Activated CD4-positive, alpha-beta memory T cell treated with anti-CD3 and anti-CD28 coated beads for 36 hours (primary cell): Measurements from ENCODE around the gene STK35. TPM values are rescaled to one million over a fixed set of nuclear protein-coding genes. Genes with fewer than 3 reads are reported as not detected.

Experiments used
- CTCF ChIA-PET: fragments of 350-600 bp; sonication (Branson Sonifier 250); formaldehyde crosslinking; loops from one replicate; lab custom pipeline; 2021; ENCODE audit warnings: antibody characterized with exemption, inconsistent platforms; lab: Charles Lee
- POLR2A ChIA-PET: fragments of 350-600 bp; sonication (Branson Sonifier 250); formaldehyde crosslinking; loops from one replicate; lab custom pipeline; 2021; ENCODE audit warnings: antibody characterized with exemption; lab: Charles Lee
- DNase-seq: peaks from one replicate; pipeline ENCODE4 v3.0.0-alpha.2; 2020
- H3K27ac Mint-ChIP-seq: one replicate; pipeline ENCODE4 v1.8.0; 2021; ENCODE audit warnings: mixed read lengths
- H3K27me3 Mint-ChIP-seq: one replicate; pipeline ENCODE4 v1.8.0; 2021; ENCODE audit warnings: mixed read lengths
- H3K36me3 Mint-ChIP-seq: one replicate; pipeline ENCODE4 v1.8.0; 2021; ENCODE audit warnings: mixed read lengths
- H3K4me1 Mint-ChIP-seq: one replicate; pipeline ENCODE4 v1.8.0; 2021; ENCODE audit warnings: low read depth, mixed read lengths
- H3K4me3 Mint-ChIP-seq: one replicate; pipeline ENCODE4 v1.8.0; 2021; ENCODE audit warnings: mild to moderate bottlenecking, mixed read lengths
- H3K9me3 Mint-ChIP-seq: one replicate; pipeline ENCODE4 v1.8.0; 2021; ENCODE audit warnings: mixed read lengths
- intact Hi-C: fragments of 100-400 bp; cut with micrococcal nuclease; formaldehyde crosslinking; loops from one replicate; pipeline ENCODE4 v1.15.1; 2023
- total RNA-seq, 2 experiments: library from RNA; stranded (reverse); gene quantifications; one replicate each; pipeline ENCODE4 v1.2.3, GENCODE V29; 2021

The STK35 gene
- total RNA-seq, 2 experiments from 2014 or later, result 18.0 to 18.1 TPM

- Mint-ChIP-seq H3K4me3 (no peak overlapping the region), H3K27me3 (no peaks in the 10 kb centered on the region), H3K27ac (no peak overlapping the region), H3K4me1 (peaks cover 3% of the 10 kb centered on the region), H3K36me3 (peaks cover 5% of the 10 kb centered on the region), H3K9me3 (no peaks in the 10 kb centered on the region)
- CTCF ChIA-PET, result no interaction called here
- no peak for DNase-seq
- POLR2A ChIA-PET, result no interaction called here
- intact Hi-C loops, result no loop called here
Observed at GRCh38 chr20:2139250-2139649, 37.6 kb downstream of the STK35 start.

- no peaks in the 10 kb centered on the region for H3K9me3 Mint-ChIP-seq
- no peak overlapping the region for H3K27ac Mint-ChIP-seq
- no peaks in the 10 kb centered on the region for H3K27me3 Mint-ChIP-seq
- no peak overlapping the region for H3K4me3 Mint-ChIP-seq
- DNase-seq, result no peak
- POLR2A ChIA-PET, result no interaction called here
- CTCF ChIA-PET, result no interaction called here
- intact Hi-C loops, result no loop called here
- H3K4me1 Mint-ChIP-seq, result peaks cover 3% of the 10 kb centered on the region
- H3K36me3 Mint-ChIP-seq, result peaks cover 5% of the 10 kb centered on the region
Observed at GRCh38 chr20:2139736-2140135, 38.1 kb downstream of the STK35 start.

GRCh38 chr20:2140561-2140960 lies 38.9 kb downstream of the STK35 start:
- no peaks in the 10 kb centered on the region for H3K9me3 Mint-ChIP-seq
- no peaks in the 10 kb centered on the region for H3K27me3 Mint-ChIP-seq
- H3K36me3 Mint-ChIP-seq, result peaks cover 7% of the 10 kb centered on the region
- POLR2A ChIA-PET, result no interaction called here
- no peak overlapping the region for H3K4me3 Mint-ChIP-seq
- intact Hi-C loops, result no loop called here
- H3K4me1 Mint-ChIP-seq, result peaks cover 3% of the 10 kb centered on the region
- DNase-seq, result no peak
- CTCF ChIA-PET, result no interaction called here
- H3K27ac Mint-ChIP-seq, result no peak overlapping the region

GRCh38 chr20:2141600-2142575 lies 40.3 kb downstream of the STK35 start:
- Mint-ChIP-seq H3K27ac (no peak overlapping the region), H3K4me1 (no peaks in the 10 kb centered on the region), H3K9me3 (no peaks in the 10 kb centered on the region), H3K4me3 (no peak overlapping the region), H3K27me3 (no peaks in the 10 kb centered on the region), H3K36me3 (peaks cover 7% of the 10 kb centered on the region)
- POLR2A ChIA-PET, result no interaction called here
- intact Hi-C loops, result no loop called here
- CTCF ChIA-PET, result interaction anchor here (0.5 to 1.3 kb wide), 2 partner anchors 31 to 305 kb away, joined by 3 to 7 read pairs; no protein-coding TSS in a partner anchor
- DNase-seq, result no peak

GRCh38 chr20:2142649-2143048 lies 41.0 kb downstream of the STK35 start:
- Mint-ChIP-seq H3K36me3 (peaks cover 7% of the 10 kb centered on the region), H3K4me1 (no peaks in the 10 kb centered on the region), H3K4me3 (no peak overlapping the region), H3K27me3 (no peaks in the 10 kb centered on the region), H3K27ac (no peak overlapping the region), H3K9me3 (no peaks in the 10 kb centered on the region)
- POLR2A ChIA-PET, result interaction anchor here (1.1 kb wide), 1 partner anchor 40 kb away, joined by 3 read pairs; no protein-coding TSS in a partner anchor
- CTCF ChIA-PET, result interaction anchor here (1.3 kb wide), 1 partner anchor 30 kb away, joined by 7 read pairs; no protein-coding TSS in a partner anchor
- intact Hi-C loops, result no loop called here
- no peak for DNase-seq

GRCh38 chr20:2143594-2143993 lies 42.0 kb downstream of the STK35 start:
- ChIA-PET CTCF (interaction anchor here (0.8 to 1.1 kb wide), 2 partner anchors 10 to 20 kb away, joined by 4 read pairs; no protein-coding TSS in a partner anchor), POLR2A (interaction anchor here (1.1 kb wide), 1 partner anchor 41 kb away, joined by 3 read pairs; no protein-coding TSS in a partner anchor)
- Mint-ChIP-seq H3K27ac (no peak overlapping the region), H3K4me1 (no peaks in the 10 kb centered on the region), H3K4me3 (no peak overlapping the region), H3K36me3 (peaks cover 10% of the 10 kb centered on the region), H3K27me3 (no peaks in the 10 kb centered on the region), H3K9me3 (no peaks in the 10 kb centered on the region)
- intact Hi-C loops, result no loop called here
- no peak for DNase-seq

- no peak for DNase-seq
- H3K4me3 Mint-ChIP-seq, result no peak overlapping the region
- ChIA-PET CTCF (interaction anchor here (1.1 kb wide), 1 partner anchor 51 kb away, joined by 3 read pairs; no protein-coding TSS in a partner anchor), POLR2A (no interaction called here)
- no peaks in the 10 kb centered on the region for H3K27me3 Mint-ChIP-seq
- H3K27ac Mint-ChIP-seq, result no peak overlapping the region
- intact Hi-C loops, result no loop called here
- no peaks in the 10 kb centered on the region for H3K9me3 Mint-ChIP-seq
- no peaks in the 10 kb centered on the region for H3K4me1 Mint-ChIP-seq
- H3K36me3 Mint-ChIP-seq, result peaks cover 12% of the 10 kb centered on the region
Observed at GRCh38 chr20:2144850-2145249, 43.2 kb downstream of the STK35 start.

GRCh38 chr20:2145376-2145775 lies 43.7 kb downstream of the STK35 start:
- Mint-ChIP-seq H3K4me3 (no peak overlapping the region), H3K27ac (no peak overlapping the region), H3K9me3 (no peaks in the 10 kb centered on the region), H3K27me3 (no peaks in the 10 kb centered on the region), H3K4me1 (no peaks in the 10 kb centered on the region), H3K36me3 (peaks cover 12% of the 10 kb centered on the region)
- ChIA-PET POLR2A (no interaction called here), CTCF (no interaction called here)
- intact Hi-C loops, result no loop called here
- no peak for DNase-seq

GRCh38 chr20:2146080-2146867 lies 44.6 kb downstream of the STK35 start:
- no peak overlapping the region for H3K27ac Mint-ChIP-seq
- H3K4me3 Mint-ChIP-seq, result no peak overlapping the region
- no peak for DNase-seq
- H3K4me1 Mint-ChIP-seq, result no peaks in the 10 kb centered on the region
- intact Hi-C loops, result no loop called here
- POLR2A ChIA-PET, result no interaction called here
- no peaks in the 10 kb centered on the region for H3K9me3 Mint-ChIP-seq
- H3K36me3 Mint-ChIP-seq, result peaks cover 12% of the 10 kb centered on the region
- CTCF ChIA-PET, result no interaction called here
- no peaks in the 10 kb centered on the region for H3K27me3 Mint-ChIP-seq

GRCh38 chr20:2149507-2149906 lies 47.9 kb downstream of the STK35 start:
- Mint-ChIP-seq H3K4me3 (no peak overlapping the region), H3K36me3 (peaks cover 8% of the 10 kb centered on the region), H3K27me3 (no peaks in the 10 kb centered on the region), H3K4me1 (no peaks in the 10 kb centered on the region), H3K27ac (no peak overlapping the region), H3K9me3 (no peaks in the 10 kb centered on the region)
- DNase-seq, result no peak
- intact Hi-C loops, result no loop called here
- ChIA-PET POLR2A (no interaction called here), CTCF (interaction anchor here (0.8 kb wide), 1 partner anchor 23 kb away, joined by 3 read pairs; no protein-coding TSS in a partner anchor)

GRCh38 chr20:2150660-2151059 lies 49.0 kb downstream of the STK35 start:
- no peaks in the 10 kb centered on the region for H3K9me3 Mint-ChIP-seq
- peaks cover 5% of the 10 kb centered on the region for H3K36me3 Mint-ChIP-seq
- intact Hi-C loops, result no loop called here
- no peaks in the 10 kb centered on the region for H3K4me1 Mint-ChIP-seq
- H3K27ac Mint-ChIP-seq, result no peak overlapping the region
- no peak overlapping the region for H3K4me3 Mint-ChIP-seq
- POLR2A ChIA-PET, result no interaction called here
- no peaks in the 10 kb centered on the region for H3K27me3 Mint-ChIP-seq
- DNase-seq, result no peak
- CTCF ChIA-PET, result no interaction called here

GRCh38 chr20:2151858-2152281 lies 50.2 kb downstream of the STK35 start:
- intact Hi-C loops, result no loop called here
- no peak overlapping the region for H3K27ac Mint-ChIP-seq
- peaks cover 5% of the 10 kb centered on the region for H3K36me3 Mint-ChIP-seq
- no peak for DNase-seq
- no peaks in the 10 kb centered on the region for H3K27me3 Mint-ChIP-seq
- POLR2A ChIA-PET, result no interaction called here
- H3K4me1 Mint-ChIP-seq, result no peaks in the 10 kb centered on the region
- no peaks in the 10 kb centered on the region for H3K9me3 Mint-ChIP-seq
- CTCF ChIA-PET, result no interaction called here
- no peak overlapping the region for H3K4me3 Mint-ChIP-seq
